ENCODE results near the gene UROS. TPM values are rescaled to one million over a fixed set of nuclear protein-coding genes. Genes with fewer than 3 reads are reported as not detected.
A peak's percentile ranks its signal among the peaks of the same experiment; 100 is the strongest.

Gene UROS
- total and polyA plus RNA-seq, 4 donors: 24.9 to 157 (median 37.9) TPM

DNA sequence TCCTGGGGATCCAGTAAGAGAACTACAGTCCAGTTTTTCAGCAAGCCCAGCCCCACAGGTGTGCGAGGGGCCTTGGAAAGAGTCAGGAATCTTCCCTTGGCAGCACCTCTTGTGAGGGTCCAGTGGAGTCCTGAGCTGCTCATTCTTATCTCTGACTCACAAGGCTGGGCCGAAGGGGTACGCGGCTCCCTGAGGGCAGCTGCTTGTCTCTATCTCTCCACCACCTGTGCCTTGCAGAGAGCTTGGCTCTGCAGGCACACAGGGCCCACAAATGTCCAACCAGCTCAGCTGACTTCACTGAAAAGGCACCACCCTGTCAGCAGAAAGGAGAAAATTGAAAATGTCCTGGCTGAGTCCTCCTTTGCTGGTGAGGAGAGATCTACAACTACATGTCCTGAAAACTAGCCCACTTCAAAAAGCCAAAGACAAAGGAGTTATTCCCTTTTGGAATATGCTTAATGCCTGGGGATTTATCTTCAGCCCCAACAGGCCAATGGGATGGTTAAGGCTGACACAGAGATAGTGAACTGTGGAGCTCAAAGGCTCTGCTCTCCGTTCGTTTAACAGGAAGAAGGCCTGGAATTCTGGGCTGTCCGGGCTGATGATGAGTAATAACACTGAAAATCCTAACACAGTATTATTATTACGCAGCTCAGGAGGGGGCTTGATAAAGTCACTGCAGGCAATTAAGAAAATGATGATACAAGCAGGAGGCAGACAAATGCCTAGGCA lies 23.4 kb downstream of the UROS start:
- H3K27ac ChIP-seq (ENCODE audit: low read depth in 1 of 2, low read length in 2 of 2): no peak overlapping the region
- no peaks in the 10 kb centered on the region for H3K4me1 ChIP-seq (ENCODE audit: control insufficient read depth in 4 of 4, insufficient read depth in 4 of 4, low read length in 3 of 4)
- TF ChIP-seq EGR1 (IDR thresholded peaks at IDR 0.05; ENCODE audit: low read depth in 2 of 2) (no peak), SP1 (IDR thresholded peaks at IDR 0.05) (no peak), ZBTB33 (IDR thresholded peaks at IDR 0.05) (no peak), JUND (IDR thresholded peaks at IDR 0.05) (no peak), YY1 (IDR thresholded peaks at IDR 0.05) (no peak), FOXA1 (IDR thresholded peaks at IDR 0.05) (no peak), HNF4G (IDR thresholded peaks at IDR 0.05) (no peak), HNF4A (conservative IDR thresholded peaks at IDR 0.05) (no peak), GABPA (IDR thresholded peaks at IDR 0.05 in 1 of 2, conservative IDR thresholded peaks at IDR 0.05 in 1 of 2) (no peak), RXRA (IDR thresholded peaks at IDR 0.05) (no peak), FOXA2 (IDR thresholded peaks at IDR 0.05) (no peak), NR2F2 (IDR thresholded peaks at IDR 0.05) (no peak), RAD21 (IDR thresholded peaks at IDR 0.05) (no peak)
- TF ChIP-seq, protein P1, sequence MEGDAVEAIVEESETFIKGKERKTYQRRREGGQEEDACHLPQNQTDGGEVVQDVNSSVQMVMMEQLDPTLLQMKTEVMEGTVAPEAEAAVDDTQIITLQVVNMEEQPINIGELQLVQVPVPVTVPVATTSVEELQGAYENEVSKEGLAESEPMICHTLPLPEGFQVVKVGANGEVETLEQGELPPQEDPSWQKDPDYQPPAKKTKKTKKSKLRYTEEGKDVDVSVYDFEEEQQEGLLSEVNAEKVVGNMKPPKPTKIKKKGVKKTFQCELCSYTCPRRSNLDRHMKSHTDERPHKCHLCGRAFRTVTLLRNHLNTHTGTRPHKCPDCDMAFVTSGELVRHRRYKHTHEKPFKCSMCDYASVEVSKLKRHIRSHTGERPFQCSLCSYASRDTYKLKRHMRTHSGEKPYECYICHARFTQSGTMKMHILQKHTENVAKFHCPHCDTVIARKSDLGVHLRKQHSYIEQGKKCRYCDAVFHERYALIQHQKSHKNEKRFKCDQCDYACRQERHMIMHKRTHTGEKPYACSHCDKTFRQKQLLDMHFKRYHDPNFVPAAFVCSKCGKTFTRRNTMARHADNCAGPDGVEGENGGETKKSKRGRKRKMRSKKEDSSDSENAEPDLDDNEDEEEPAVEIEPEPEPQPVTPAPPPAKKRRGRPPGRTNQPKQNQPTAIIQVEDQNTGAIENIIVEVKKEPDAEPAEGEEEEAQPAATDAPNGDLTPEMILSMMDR (IDR thresholded peaks at IDR 0.05; ENCODE audit: low read depth, low read length, missing input control): no peak
- TF ChIP-seq, protein P2, sequence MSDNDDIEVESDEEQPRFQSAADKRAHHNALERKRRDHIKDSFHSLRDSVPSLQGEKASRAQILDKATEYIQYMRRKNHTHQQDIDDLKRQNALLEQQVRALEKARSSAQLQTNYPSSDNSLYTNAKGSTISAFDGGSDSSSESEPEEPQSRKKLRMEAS (IDR thresholded peaks at IDR 0.05): no peak
- TF ChIP-seq, protein P3, sequence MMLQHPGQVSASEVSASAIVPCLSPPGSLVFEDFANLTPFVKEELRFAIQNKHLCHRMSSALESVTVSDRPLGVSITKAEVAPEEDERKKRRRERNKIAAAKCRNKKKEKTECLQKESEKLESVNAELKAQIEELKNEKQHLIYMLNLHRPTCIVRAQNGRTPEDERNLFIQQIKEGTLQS (IDR thresholded peaks at IDR 0.05): no peak
- TF ChIP-seq, protein P4, sequence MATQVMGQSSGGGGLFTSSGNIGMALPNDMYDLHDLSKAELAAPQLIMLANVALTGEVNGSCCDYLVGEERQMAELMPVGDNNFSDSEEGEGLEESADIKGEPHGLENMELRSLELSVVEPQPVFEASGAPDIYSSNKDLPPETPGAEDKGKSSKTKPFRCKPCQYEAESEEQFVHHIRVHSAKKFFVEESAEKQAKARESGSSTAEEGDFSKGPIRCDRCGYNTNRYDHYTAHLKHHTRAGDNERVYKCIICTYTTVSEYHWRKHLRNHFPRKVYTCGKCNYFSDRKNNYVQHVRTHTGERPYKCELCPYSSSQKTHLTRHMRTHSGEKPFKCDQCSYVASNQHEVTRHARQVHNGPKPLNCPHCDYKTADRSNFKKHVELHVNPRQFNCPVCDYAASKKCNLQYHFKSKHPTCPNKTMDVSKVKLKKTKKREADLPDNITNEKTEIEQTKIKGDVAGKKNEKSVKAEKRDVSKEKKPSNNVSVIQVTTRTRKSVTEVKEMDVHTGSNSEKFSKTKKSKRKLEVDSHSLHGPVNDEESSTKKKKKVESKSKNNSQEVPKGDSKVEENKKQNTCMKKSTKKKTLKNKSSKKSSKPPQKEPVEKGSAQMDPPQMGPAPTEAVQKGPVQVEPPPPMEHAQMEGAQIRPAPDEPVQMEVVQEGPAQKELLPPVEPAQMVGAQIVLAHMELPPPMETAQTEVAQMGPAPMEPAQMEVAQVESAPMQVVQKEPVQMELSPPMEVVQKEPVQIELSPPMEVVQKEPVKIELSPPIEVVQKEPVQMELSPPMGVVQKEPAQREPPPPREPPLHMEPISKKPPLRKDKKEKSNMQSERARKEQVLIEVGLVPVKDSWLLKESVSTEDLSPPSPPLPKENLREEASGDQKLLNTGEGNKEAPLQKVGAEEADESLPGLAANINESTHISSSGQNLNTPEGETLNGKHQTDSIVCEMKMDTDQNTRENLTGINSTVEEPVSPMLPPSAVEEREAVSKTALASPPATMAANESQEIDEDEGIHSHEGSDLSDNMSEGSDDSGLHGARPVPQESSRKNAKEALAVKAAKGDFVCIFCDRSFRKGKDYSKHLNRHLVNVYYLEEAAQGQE (IDR thresholded peaks at IDR 0.05): no peak
- H3K9me3 ChIP-seq (ENCODE audit: control insufficient read depth in 4 of 4, low read length in 3 of 4): no peaks in the 10 kb centered on the region
- H3K27me3 ChIP-seq (ENCODE audit: control insufficient read depth in 4 of 4, insufficient read depth in 4 of 4, low read length in 3 of 4): no peaks in the 10 kb centered on the region
- no peak overlapping the region for H3K9ac ChIP-seq (ENCODE audit: low read depth in 1 of 2, low read length in 2 of 2)
- H3K4me3 ChIP-seq (ENCODE audit: low read depth in 1 of 3, low read length in 3 of 3): no peak overlapping the region
- peak; percentile 60 for DNase-seq (ENCODE audit: low spot score)
- 94% methylated on average over 8 of the region's 8 CpGs for WGBS
- peaks cover 8 to 62% (median 31%) of the 10 kb centered on the region in 4 donors for H3K36me3 ChIP-seq (ENCODE audit: control insufficient read depth in 4 of 4, insufficient read depth in 3 of 4, low read depth in 1 of 4, low read length in 3 of 4)
